ENCODE measurements around the gene ATG16L2.
"Not testable (repeated sequence)": the region's sequence is repeated elsewhere in the genome, so short reads cannot be mapped to it uniquely, and the experiment has no call there.

Gene ATG16L2

GRCh38 chr11:72824811-72825505, 10.7 kb downstream of the ATG16L2 start:
- DNase-seq (ENCODE audit: extremely low read depth in 1 of 2, low read depth in 1 of 2), result no peak

DNA sequence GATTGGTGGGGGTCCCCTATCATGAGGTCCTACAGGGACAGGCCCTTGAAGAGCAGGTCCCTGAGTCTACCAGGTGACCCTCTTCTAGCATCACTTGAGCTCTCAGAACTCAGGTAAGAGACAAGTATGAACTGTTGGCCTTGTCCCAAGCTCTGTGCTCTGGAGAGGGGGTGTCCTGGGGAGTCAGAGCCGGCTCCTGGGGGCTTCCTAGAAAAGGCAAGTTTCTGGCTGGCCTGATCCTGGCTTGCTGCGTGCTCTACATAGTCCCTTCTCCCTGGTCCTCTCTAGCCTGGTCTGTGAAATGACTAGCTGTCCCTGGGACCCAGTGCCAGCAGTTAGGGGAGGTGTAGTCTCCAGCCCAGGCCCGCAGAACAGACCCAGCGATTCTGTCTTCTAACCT, 11.4 kb downstream of the ATG16L2 start:
- no peak for DNase-seq (ENCODE audit: extremely low read depth in 1 of 2, low read depth in 1 of 2)

DNA sequence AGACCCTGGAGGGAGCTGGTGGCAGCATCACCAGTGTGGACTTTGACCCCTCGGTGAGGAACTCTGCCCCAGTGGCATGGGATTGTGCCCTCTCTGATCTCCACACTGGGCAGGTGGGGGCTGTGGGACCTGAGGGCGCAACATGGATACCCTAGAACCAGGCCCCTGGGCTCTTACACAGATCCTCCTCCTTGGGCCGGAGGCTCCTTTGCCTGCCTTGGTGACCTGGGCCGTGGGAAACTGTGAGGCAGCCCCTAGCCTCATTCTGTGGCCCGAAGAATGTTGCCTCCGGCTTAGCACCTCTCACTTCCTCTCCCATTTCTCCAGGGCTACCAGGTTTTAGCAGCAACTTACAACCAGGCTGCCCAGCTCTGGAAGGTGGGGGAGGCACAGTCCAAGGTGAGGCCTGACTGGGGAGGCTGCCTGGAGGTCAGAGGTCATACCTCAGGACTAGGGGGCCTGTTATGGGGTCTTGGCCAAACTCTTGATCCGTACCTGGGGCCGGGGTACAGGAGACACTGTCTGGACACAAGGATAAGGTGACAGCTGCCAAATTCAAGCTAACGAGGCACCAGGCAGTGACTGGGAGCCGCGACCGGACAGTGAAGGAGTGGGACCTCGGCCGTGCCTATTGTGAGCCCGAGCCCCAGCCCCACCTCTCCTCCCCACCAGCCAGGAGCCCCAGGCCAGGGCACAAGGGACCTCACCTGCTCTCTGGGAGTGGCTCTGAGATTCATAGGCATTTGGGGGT, 12.2 kb downstream of the ATG16L2 start:
- DNase-seq (ENCODE audit: extremely low read depth in 1 of 2, low read depth in 1 of 2), result no peak

- DNase-seq (ENCODE audit: extremely low read depth in 1 of 2, low read depth in 1 of 2), result no peak
Measured at GRCh38 chr11:72826942-72827480, 12.8 kb downstream of the ATG16L2 start.

DNA sequence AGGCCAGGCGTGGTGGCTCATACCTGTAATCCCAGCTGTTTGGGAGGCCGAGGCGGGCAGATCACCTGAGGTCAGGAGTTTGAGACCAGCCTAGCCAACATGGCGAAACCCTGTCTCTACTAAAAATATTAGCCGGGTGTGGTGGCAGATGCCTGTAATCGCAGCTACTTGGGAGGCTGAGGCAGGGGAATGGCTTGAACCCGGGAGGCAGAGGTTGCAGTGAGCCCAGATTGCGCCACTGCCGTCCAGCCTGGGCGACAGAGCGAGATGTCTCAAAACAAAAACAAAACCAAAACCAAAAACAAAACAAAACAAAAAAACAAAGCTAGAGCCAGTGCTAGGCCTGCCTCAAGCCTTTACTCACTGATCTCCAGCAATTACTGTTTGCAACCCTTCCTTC, 13.4 kb downstream of the ATG16L2 start:
- DNase-seq (ENCODE audit: extremely low read depth in 1 of 2, low read depth in 1 of 2), result not testable (repeated sequence)

GRCh38 chr11:72828081-72828567, 13.9 kb downstream of the ATG16L2 start:
- no peak for DNase-seq (ENCODE audit: extremely low read depth in 1 of 2, low read depth in 1 of 2)

DNA sequence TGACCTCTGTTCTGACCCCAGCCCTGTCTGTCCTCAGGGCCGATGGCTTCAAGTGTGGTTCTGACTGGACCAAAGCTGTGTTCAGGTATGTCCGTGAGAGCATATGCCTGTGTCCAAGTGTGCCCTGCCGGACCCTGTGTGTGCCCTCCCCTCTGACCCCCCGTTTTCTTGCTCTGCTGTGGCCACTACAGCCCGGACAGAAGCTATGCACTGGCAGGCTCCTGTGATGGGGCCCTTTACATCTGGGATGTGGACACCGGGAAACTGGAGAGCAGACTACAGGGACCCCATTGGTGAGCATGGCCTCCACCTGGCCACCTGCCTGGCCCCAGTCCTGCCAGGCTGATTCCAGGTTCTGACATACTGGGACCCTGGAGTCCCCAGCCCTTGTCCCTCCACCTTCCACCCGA, 14.5 kb downstream of the ATG16L2 start:
- no peak for DNase-seq (ENCODE audit: extremely low read depth in 1 of 2, low read depth in 1 of 2)

- DNase-seq (ENCODE audit: extremely low read depth in 1 of 2, low read depth in 1 of 2), result no peak
Measured at GRCh38 chr11:72829178-72829577, 15.0 kb downstream of the ATG16L2 start.

- no peak for DNase-seq (ENCODE audit: extremely low read depth in 1 of 2, low read depth in 1 of 2)
Measured at GRCh38 chr11:72829884-72830533, 15.8 kb downstream of the ATG16L2 start.

DNA sequence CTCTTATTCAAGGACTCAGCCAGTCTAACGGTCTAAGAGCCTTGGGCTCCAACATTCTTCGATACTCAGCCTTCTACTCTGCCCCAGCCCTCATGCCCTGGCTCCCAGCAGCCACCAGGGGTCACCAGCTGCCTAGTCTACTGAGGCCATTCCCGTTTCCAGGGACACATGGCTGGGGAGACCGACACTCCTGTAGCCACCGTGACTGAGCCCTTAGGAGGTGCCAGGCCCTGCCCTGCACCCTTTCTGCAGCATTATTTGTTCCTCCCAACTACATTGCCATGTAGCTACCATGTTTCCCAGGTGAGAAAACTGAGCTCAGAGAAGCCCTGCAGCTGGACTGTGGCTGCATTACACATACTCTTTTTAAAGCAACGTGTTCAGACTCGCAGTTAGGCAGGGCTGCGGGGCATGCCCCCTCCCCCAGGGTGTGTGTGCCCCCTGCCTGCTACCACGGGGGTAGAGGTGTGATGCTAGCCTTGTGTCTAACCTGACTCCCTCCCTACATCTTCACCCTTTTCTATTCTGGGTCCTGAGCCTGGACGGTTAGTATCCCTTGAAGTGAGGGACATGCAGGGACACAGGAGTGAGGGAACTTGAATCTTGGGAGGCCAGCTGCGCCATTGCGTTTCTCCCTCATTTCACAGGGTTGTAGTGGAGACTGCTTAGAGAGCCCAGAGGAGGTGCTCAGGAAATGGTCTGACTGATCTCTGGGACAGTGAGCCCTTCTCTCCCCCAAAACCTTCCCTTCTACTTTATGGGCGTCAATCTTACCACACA, 17.5 kb downstream of the ATG16L2 start:
- DNase-seq (ENCODE audit: extremely low read depth in 1 of 2, low read depth in 1 of 2), result no peak

GRCh38 chr11:72832301-72833082, 18.3 kb downstream of the ATG16L2 start:
- DNase-seq (ENCODE audit: extremely low read depth in 1 of 2, low read depth in 1 of 2), result no peak

DNA sequence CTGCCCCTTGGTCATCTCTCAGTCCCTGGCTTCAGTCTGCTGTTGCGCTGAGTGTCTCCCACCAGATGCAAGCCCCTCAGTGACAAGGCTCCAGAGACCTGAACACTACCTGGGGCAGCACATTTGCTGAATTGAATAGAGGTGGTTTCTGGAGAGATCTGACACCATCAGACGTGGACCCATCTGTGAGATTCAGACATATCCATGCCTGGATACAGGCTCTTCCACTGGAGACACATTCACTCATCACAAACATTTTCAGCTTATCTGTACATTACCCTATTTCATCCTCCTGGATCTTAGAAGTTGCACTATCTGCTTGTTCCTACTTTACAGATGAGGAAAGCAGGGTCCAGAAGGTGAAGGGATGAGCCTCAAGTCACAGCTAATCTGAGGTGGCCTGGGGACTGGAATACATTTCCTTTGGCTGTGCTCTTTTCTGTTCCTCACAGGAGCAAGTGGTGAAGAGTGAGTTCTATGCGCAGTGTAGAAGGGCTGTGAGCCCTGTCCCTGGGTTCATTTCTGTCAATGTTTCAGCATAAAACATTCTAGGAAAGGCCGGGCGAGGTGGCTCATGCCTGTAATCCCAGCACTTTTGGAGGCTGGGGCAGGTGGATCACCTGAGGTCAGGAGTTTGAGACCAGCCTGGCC, 19.0 kb downstream of the ATG16L2 start:
- no peak for DNase-seq (ENCODE audit: extremely low read depth in 1 of 2, low read depth in 1 of 2)

- no peak for DNase-seq (ENCODE audit: extremely low read depth in 1 of 2, low read depth in 1 of 2)
Measured at GRCh38 chr11:72833811-72834493, 19.7 kb downstream of the ATG16L2 start.

GRCh38 chr11:72834905-72835304, 20.7 kb downstream of the ATG16L2 start:
- no peak for DNase-seq (ENCODE audit: extremely low read depth in 1 of 2, low read depth in 1 of 2)

DNA sequence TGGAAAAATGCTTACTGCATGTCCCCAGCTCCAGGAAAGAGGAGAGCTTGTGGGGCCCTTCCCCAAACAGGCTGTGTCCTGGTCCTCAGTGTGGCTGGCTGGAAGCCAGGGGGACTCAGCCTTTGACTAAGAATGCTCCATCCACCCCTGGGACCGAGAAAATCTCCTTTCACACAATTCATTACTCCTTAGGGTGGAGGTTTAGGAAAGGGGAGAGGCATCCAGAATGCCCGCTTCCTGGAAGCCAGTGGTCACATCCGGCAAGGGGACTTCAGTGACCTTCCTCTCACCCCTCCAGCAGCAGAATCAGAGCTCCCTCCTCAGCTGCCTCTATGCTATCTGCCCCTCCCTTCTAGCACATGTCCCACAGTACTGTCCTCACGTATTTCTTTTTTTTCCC, 21.9 kb downstream of the ATG16L2 start:
- no peak for DNase-seq (ENCODE audit: extremely low read depth in 1 of 2, low read depth in 1 of 2)

- no peak for DNase-seq (ENCODE audit: extremely low read depth in 1 of 2, low read depth in 1 of 2)
Measured at GRCh38 chr11:72838691-72839305, 24.6 kb downstream of the ATG16L2 start.

DNA sequence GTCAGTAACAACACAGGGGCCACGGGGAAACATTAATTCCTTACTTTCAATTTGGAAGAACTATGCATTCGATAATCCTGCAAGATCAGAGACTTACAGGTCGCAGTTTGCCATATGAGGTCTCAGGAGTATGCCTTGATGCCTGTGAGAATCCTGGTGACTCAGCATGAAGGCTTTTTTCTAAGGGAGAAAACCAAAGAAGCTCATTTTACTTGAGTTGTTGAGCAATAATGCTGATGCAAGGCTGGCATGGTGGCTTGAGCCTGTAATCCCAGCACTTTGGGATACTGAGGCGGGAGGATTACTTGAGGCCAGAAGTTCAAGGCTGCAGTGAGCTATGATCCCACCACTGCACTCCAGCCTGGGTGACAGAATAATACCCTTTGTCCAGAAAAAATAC, 26.6 kb downstream of the ATG16L2 start:
- no peak for DNase-seq (ENCODE audit: extremely low read depth in 1 of 2, low read depth in 1 of 2)

DNA sequence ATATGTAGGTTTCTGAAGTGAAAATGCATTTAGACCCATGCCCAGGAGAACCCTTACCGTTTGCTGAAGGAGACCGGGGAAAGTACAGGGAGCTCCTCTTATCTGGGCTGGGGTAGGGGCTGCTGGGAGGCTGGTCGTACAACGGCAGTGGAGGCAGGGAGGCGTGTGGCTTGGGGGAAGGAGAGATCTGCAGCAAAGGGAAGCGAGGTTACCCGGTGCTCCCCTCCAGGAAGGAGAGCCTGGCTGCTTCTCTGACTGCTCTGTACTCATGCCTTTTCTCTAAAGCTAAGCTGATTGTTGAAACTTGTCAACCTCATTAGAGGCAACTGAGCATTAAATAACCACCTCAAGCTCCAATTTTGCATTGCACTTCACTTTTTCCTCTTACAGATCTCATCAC, 27.2 kb downstream of the ATG16L2 start:
- DNase-seq (ENCODE audit: extremely low read depth in 1 of 2, low read depth in 1 of 2), result no peak

All from stimulated activated CD8-positive, alpha-beta memory T cell treated with anti-CD3 and anti-CD28 coated beads, Interleukin-7, amount 100 ng/mL, for 48 hours (primary cell).